ENCODE results near the gene TENM4. TPM values are rescaled to one million over a fixed set of nuclear protein-coding genes. Genes with fewer than 3 reads are reported as not detected.

TENM4 gene
- total RNA-seq, 1 donor from 2014 or later: 3.8 TPM

- Mint-ChIP-seq H3K4me1 (ENCODE audit: low read depth) (peaks cover 7% of the 10 kb centered on the region), H3K27me3 (ENCODE audit: low read depth) (no peaks in the 10 kb centered on the region), H3K27ac (ENCODE audit: unreplicated experiment) (no peak overlapping the region), H3K9me3 (ENCODE audit: low read depth) (no peaks in the 10 kb centered on the region), H3K36me3 (ENCODE audit: low read depth) (no peaks in the 10 kb centered on the region), H3K4me3 (ENCODE audit: unreplicated experiment) (no peak overlapping the region)
- no peak for TF ChIP-seq CTCF (IDR thresholded peaks at IDR 0.05)
- no peak for DNase-seq (ENCODE audit: low spot score)
Measured at GRCh38 chr11:78651136-78651775, 789.6 kb downstream of the TENM4 start.

- H3K4me3 Mint-ChIP-seq (ENCODE audit: unreplicated experiment): no peak overlapping the region
Measured at GRCh38 chr11:78649361-78650215, 791.2 kb downstream of the TENM4 start.

GRCh38 chr11:78647986-78648875 is 792.6 kb downstream of the TENM4 start:
- DNase-seq (ENCODE audit: low spot score): no peak
- H3K4me1 Mint-ChIP-seq (ENCODE audit: low read depth): peaks cover 3% of the 10 kb centered on the region

More at GRCh38 chr11:78649361-78650215, 791.2 kb downstream of the TENM4 start:
- H3K4me1 Mint-ChIP-seq (ENCODE audit: low read depth): peaks cover 7% of the 10 kb centered on the region
- TF ChIP-seq CTCF (IDR thresholded peaks at IDR 0.05): no peak
- H3K9me3 Mint-ChIP-seq (ENCODE audit: low read depth): no peaks in the 10 kb centered on the region
- no peak for DNase-seq (ENCODE audit: low spot score)
- H3K36me3 Mint-ChIP-seq (ENCODE audit: low read depth): no peaks in the 10 kb centered on the region
- H3K27ac Mint-ChIP-seq (ENCODE audit: unreplicated experiment): no peak overlapping the region
- no peaks in the 10 kb centered on the region for H3K27me3 Mint-ChIP-seq (ENCODE audit: low read depth)

GRCh38 chr11:78647266-78647915 is 793.4 kb downstream of the TENM4 start:
- Mint-ChIP-seq H3K4me1 (ENCODE audit: low read depth) (peaks cover 9% of the 10 kb centered on the region), H3K36me3 (ENCODE audit: low read depth) (no peaks in the 10 kb centered on the region), H3K27ac (ENCODE audit: unreplicated experiment) (no peak overlapping the region), H3K9me3 (ENCODE audit: low read depth) (no peaks in the 10 kb centered on the region), H3K27me3 (ENCODE audit: low read depth) (no peaks in the 10 kb centered on the region), H3K4me3 (ENCODE audit: unreplicated experiment) (no peak overlapping the region)
- TF ChIP-seq CTCF (IDR thresholded peaks at IDR 0.05): no peak
- no peak for DNase-seq (ENCODE audit: low spot score)

More at GRCh38 chr11:78647986-78648875, 792.6 kb downstream of the TENM4 start:
- H3K4me3 Mint-ChIP-seq (ENCODE audit: unreplicated experiment): no peak overlapping the region
- no peaks in the 10 kb centered on the region for H3K27me3 Mint-ChIP-seq (ENCODE audit: low read depth)
- TF ChIP-seq CTCF (IDR thresholded peaks at IDR 0.05): no peak
- H3K27ac Mint-ChIP-seq (ENCODE audit: unreplicated experiment): no peak overlapping the region
- H3K36me3 Mint-ChIP-seq (ENCODE audit: low read depth): no peaks in the 10 kb centered on the region
- no peaks in the 10 kb centered on the region for H3K9me3 Mint-ChIP-seq (ENCODE audit: low read depth)

Data from chondrocyte (in vitro differentiated cells).